ENCODE measurements around the gene NCAM1.
"Not testable (repeated sequence)": the region's sequence is repeated elsewhere in the genome, so short reads cannot be mapped to it uniquely, and the experiment has no call there.

The NCAM1 gene

DNA sequence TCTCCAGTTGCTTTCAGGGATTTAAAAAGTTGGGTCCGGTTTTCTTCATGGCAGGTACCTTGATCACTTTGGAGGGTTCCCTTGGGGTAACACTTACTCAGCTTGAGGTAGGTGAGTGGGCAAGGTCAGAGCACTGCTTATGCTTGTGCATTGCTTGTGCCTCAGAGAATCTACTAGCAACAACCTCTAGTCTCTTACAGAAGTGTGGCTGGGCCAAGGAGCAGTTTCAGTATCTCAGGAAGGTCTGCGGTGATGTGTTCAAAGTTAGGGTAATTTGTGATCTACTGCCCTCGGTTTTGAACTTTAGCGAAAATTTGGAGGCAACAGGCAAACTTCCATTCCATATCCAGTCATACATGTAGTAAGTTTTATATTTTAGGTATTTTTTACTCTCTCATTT lies 62.8 kb downstream of the NCAM1 start:
- DNase-seq = no peak

- DNase-seq = no peak
Observed at GRCh38 chr11:113026778-113027177, 65.6 kb downstream of the NCAM1 start.

DNA sequence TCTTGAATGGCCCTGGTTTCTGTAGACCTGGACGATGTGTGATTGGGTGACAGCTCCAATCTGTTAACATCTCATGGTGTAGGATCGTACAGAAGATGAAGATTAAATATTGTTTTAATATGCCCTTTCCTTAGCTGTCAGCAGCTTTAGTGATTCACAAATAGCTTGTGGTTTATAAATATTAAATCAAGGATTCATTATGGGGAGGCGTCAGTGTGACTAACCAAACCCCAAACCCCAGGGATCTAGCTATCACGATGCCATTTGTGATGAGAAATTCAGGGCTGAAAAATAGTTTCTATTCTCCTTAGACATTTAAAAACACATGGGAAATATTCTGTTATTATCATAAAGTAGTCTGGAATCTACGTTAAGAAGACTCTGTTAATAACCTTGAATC lies 73.4 kb downstream of the NCAM1 start:
- DNase-seq = no peak

GRCh38 chr11:113035708-113036107 lies 74.5 kb downstream of the NCAM1 start:
- no peak for DNase-seq

- no peak for DNase-seq
Observed at GRCh38 chr11:113043698-113044097, 82.5 kb downstream of the NCAM1 start.

DNA sequence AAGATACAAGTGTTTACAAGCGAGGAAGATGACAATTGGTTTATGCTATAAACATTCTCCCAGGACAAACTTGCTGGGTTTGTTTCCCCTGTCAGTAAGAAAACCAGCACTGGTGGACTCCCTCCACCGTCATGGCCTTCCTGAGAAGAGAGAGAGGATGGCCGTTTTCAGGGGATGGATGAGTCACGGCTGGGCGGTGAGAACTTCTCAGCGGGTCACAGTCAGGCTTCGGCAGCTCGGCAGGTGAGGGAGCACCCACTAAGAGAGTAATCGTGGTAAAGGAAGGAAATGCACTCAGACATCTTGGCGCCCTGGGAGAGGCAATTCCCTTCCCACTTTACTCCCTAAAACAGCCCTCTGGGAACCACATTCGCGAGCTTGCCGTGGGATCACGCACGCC lies 83.9 kb downstream of the NCAM1 start:
- no peak for DNase-seq

- DNase-seq = no peak
Observed at GRCh38 chr11:113046866-113047265, 85.6 kb downstream of the NCAM1 start.

DNA sequence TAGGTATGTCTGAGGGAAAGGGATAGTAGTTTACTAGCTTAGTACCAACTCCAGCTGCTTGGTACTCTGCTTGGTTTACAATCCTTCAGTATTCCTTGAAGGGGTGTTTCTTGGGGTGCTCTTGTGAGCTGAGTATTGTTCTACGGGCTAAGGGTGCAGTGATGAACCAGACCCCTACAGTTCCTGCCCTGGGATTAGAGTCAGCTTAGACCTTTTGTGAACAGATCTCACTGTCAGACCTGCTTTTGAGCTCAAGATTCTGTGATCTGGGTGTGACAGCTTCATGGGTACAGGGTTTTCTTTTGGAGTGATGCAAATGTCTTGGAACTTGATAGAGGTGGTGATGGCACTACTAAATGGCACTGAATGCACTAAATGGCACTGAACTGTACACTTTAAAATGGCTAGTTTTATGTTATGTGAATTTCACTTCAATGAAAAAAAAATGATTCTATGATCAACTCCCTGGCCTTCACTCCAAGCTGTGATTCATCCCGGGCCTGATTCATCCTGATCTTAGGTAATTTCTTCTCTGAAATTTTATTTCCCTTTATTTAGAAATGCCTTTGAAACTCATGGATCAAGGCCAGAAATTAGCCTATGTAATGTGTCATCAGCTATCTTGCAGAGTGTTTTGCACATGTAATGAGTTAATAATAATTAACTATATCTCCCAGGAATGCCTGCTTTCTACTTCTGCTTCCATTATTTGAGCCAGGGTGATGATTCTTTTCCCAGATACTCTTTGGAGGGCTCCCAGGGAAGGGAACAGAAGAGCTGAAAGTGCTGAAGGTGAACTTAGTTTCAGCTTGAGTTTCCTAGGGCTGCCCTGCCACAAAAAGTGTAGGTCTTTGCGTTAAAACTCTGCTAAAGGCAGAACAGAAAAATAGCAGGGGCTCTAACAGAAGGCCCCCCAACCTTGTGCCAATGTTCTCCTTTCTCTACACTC lies 87.9 kb downstream of the NCAM1 start:
- no peak for DNase-seq

DNA sequence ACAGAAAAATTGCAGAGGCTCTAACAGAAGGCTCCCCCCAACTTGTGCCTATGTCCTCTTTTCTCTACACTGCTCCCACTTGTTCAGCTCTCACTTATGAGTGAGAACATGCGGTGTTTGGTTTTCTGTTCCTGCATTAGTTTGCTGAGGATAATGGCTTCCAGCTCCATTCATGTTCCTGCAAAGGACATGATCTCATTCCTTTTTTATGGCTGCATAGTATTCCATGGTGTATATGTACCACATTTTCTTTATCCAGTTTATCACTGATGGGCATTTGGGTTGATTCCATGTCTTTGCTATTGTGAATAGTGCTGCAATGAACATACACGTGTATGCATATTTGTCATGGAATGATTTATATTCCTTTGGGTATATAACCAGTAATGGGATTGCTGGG lies 91.8 kb downstream of the NCAM1 start:
- not testable (repeated sequence) for DNase-seq

GRCh38 chr11:113057038-113057437 lies 95.8 kb downstream of the NCAM1 start:
- no peak for DNase-seq

DNA sequence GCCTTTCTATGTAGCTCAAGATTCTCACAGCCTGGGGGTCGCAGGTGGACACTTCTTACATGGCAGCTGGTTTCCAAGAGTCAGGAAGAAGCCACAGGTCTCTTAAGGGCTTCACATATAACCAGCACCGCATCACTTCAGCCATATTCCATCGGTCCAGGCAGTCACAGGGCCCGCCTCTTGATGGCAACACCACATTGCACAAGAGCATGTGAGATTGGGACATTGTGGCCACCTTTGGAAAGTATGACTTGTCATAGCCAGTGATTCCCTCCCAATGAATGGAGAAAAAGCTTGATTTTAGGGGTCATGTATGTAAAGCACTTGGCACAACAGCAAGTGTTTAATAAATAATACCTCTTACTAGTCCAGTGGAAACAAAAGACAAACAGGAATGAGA lies 98.3 kb downstream of the NCAM1 start:
- DNase-seq = no peak

- no peak for DNase-seq
Observed at GRCh38 chr11:113065330-113065729, 104.1 kb downstream of the NCAM1 start.

DNA sequence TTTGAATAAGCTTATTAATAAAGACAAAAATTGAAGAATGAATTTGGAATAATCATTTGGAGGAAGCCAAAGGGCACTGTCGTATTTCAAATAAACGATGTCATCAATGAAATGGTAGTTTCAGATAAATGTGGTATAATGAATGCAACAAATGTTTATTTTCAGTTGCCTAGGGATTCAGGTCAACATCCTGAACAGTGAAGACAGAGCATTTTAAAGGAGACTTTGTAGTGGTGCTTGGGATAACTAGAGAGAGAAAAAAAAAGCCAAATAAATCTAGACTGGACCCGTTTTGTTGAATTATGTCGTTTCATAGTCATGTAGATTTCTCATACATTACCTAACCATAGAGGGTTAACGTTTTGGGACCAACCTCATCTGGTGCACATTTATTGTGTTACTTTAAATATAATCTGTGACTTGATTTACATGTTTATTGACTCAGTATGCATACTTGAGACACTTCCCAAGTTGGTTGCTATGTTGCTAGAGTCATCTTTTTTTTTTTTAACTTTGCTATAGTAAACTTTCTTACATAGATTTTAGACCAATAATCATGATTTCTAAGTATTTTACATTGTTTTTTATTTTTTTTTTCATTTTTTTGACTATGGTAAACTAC lies 111.1 kb downstream of the NCAM1 start:
- DNase-seq = no peak

GRCh38 chr11:113073290-113073953 lies 112.2 kb downstream of the NCAM1 start:
- DNase-seq = no peak

GRCh38 chr11:113075586-113076095 lies 114.4 kb downstream of the NCAM1 start:
- no peak for DNase-seq

DNA sequence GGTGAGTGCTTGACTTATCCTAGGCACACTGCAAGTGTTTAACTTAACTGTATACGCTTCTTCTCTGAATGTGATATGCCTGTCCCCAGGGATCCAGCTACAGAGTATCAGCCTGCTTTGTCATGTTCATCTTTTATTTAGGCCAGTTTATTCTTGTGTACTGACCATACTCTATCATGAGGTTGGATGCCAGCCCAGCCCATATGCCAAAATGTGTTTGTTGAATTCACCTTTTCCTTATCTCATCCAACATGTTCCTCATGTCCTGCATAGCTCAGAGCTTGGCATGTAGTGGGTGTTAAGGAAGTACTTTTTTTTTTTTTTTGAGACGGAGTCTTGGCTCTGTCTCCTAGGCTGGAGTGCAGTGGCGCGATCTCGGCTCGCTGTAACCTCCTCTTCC lies 116.2 kb downstream of the NCAM1 start:
- DNase-seq = no peak

DNA sequence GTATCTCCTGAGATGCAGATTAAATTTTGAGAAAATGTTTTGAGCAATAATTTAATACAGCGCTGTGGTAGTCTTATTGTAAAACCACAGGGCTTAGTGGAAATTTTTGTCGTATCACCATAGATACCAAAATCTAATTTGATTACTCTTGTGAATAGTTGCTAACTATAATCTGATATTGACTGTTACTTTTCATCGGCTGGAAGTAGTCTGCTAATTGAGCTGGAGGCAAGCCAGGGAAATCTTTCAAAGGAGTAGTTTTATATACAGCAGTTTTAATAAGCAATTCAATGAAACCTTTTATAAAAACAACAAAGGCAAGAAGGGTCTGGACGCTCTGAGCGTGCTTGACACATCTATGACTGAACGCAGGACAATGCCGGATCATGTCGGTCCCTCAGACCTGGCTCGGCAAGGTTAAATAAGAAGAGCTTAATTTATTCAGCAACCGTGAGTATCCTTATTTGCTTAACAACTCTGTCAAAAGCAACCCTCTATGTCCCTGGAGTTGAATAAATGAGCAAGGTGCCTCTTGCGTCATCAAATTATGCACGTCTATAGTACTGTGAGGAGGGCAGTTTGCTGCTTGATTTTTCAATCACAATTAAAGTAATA lies 121.2 kb downstream of the NCAM1 start:
- no peak for DNase-seq

DNA sequence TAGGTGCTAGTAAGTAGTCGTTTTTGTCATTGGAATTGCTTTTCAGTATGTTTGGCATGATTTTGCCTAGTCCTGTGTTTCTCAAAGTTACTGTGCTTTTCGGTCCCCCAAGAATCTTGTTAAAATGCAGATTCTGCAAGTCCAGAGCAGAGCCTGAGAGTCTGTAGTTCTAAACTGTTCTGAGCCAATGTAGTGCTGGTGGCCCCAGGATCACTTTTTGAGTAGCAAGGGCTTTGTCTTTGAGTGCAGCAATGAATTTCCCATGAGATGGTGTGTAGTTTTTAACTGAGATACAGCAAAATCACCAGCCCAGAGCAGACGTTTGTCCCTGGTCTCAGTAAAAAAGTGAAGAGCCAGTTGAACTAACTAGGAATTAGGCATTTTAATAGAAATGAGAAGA lies 122.4 kb downstream of the NCAM1 start:
- no peak for DNase-seq

GRCh38 chr11:113084297-113084696 lies 123.1 kb downstream of the NCAM1 start:
- DNase-seq = no peak

- no peak for DNase-seq
Observed at GRCh38 chr11:113085446-113085845, 124.2 kb downstream of the NCAM1 start.

DNA sequence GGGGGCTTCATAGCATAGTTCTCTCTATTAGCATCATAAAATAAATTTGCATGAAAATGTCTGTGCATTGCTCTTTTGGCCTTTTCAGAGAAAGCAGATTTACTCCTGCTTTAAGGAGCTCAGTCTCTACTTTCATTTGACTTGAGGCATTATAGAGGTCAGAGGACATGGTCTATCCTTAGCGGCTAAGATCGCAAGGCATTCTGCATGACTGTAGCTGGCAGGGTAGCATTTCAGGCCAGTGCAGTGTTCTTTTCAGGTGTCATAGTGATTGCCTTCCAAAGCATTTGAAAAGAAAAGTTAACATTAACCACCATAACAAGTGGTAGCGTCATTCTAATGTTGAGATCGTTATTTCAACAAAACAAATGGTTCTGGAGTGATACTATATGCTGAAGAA lies 126.5 kb downstream of the NCAM1 start:
- DNase-seq = no peak

DNA sequence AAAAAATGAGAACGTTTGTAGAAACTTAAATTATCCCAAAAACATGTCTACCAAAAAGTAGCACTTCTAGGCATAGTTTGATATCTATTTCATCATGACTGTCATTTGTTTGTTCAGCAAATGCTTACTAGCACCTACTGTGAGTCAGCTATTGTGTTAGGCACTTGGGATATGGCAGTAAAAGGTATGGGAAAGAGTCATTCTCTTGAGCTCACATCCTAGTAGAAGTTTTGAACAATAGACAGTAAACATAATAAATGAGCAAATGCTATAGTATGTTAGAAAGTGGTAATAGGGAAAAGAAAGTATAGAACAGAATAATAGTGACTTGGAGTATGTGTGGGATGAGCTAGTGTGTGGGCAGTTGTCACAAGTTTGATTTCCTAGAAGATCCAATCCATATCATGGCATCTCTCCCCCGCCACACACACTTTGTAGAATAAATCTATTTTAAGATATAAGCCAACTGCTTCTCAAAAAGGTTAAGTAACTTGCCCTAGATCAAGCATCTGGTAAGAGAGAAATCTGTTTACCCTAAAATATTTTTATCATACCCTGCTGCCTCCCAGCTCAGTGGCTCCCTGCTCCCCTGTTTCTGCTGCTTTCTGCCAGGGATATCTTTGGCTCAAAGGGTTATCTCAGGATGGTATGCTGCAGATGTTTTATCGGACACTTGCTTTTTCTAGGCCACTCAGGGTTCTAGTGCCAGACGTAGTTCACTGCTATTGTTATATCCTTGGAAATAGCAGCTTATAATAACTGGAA lies 129.7 kb downstream of the NCAM1 start:
- DNase-seq = no peak

DNA sequence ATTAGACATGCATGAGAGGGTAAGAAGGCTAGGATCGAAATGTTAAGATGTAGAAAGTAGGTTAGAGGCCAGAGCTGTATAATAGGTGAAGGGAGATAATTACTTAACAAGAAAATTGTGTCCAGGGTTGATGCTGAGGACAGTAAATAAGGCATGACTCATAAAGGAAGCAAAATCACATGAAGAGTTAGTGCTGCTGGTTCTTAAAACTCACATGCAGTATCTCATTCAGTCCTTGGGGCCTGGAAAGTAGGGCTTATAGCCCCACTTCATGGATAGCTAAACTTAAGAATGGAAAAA lies 130.2 kb downstream of the NCAM1 start:
- no peak for DNase-seq

Measured in activated CD4-positive, alpha-beta T cell treated with anti-CD3 and anti-CD28 coated beads for 1 hour (primary cell).